Smooth muscle cell (in vitro differentiated cells): ENCODE measurements around the gene AFF1. TPM values are rescaled to one million over a fixed set of nuclear protein-coding genes. Genes with fewer than 3 reads are reported as not detected.

Source experiments
- DNase-seq: peaks from one replicate; lab custom pipeline; 2025; ENCODE audit not compliant: unreplicated experiment; lab: John Stamatoyannopoulos, UW
- H2AFZ ChIP-seq: fragments of 200-600 bp; sonication (generic); 2 replicates; pipeline ENCODE4 v1.6.0; 2016; ENCODE audit warnings: antibody characterized with exemption, low read depth, mild to moderate bottlenecking
- H3F3A ChIP-seq: fragments of 200-600 bp; sonication (generic); 2 replicates; pipeline ENCODE4 v1.6.0; 2017; ENCODE audit warnings: antibody characterized with exemption, low read depth
- H3K27ac ChIP-seq: fragments of 200-600 bp; sonication (generic); 2 replicates; pipeline ENCODE4 v1.5.1; 2016; ENCODE audit warnings: low read depth, mild to moderate bottlenecking
- H3K27me3 ChIP-seq: fragments of 200-600 bp; sonication (generic); 2 replicates; pipeline ENCODE4 v1.6.1; 2016; ENCODE audit warnings: low read depth, mild to moderate bottlenecking
- H3K36me3 ChIP-seq: fragments of 200-600 bp; sonication (generic); 2 replicates; pipeline ENCODE4 v1.5.1; 2016; ENCODE audit warnings: low read depth
- H3K4me1 ChIP-seq: fragments of 200-600 bp; sonication (generic); 2 replicates; pipeline ENCODE4 v1.5.1; 2016; ENCODE audit warnings: low read depth
- H3K4me2 ChIP-seq: fragments of 200-600 bp; sonication (generic); 2 replicates; pipeline ENCODE4 v1.6.0; 2016; ENCODE audit warnings: mild to moderate bottlenecking
- H3K4me3 ChIP-seq: fragments of 200-600 bp; sonication (generic); 2 replicates; pipeline ENCODE4 v1.5.1; 2016; ENCODE audit warnings: mild to moderate bottlenecking
- H3K79me2 ChIP-seq: fragments of 200-600 bp; sonication (generic); 2 replicates; pipeline ENCODE4 v1.6.0; 2016; ENCODE audit warnings: low read depth, mild to moderate bottlenecking
- H3K9ac ChIP-seq: fragments of 200-600 bp; sonication (generic); 2 replicates; pipeline ENCODE4 v1.6.0; 2016; ENCODE audit warnings: low read depth
- H3K9me3 ChIP-seq: fragments of 200-600 bp; sonication (generic); replicated peaks from 2 replicates; pipeline ENCODE4 v1.5.1; 2016; ENCODE audit warnings: low read depth
- H4K20me1 ChIP-seq: fragments of 200-600 bp; sonication (generic); 2 replicates; pipeline ENCODE4 v1.6.0; 2016; ENCODE audit warnings: low read depth
- WGBS: methylation state at CpG from one replicate; pipeline ENCODE4 v1.1.7; 2016; ENCODE audit warnings: low lambda C conversion rate; 5-methylcytosine and 5-hydroxymethylcytosine counted together
- polyA plus RNA-seq: library from polyadenylated mRNA; unstranded; fragments of >200 nt; fragmentation: Nextera tagmentation; extraction: Ambion mirVana; gene quantifications from 2 replicates; pipeline ENCODE4 v1.2.1, GENCODE V29; 2016
- total RNA-seq: library from RNA; depleted of rRNA; stranded (reverse); fragments of >200 nt; gene quantifications from 2 replicates; pipeline ENCODE4 v1.2.3, GENCODE V29; 2014
- TF ChIP-seq, protein P1 (sequence below): fragments of 200-600 bp; sonication (generic); IDR thresholded peaks from 2 replicates; pipeline ENCODE4 v1.5.1; 2017; ENCODE audit warnings: borderline replicate concordance, mild to moderate bottlenecking, antibody characterized with exemption; ENCODE audit not compliant: insufficient read depth, poor library complexity, severe bottlenecking

The AFF1 gene, protein sequence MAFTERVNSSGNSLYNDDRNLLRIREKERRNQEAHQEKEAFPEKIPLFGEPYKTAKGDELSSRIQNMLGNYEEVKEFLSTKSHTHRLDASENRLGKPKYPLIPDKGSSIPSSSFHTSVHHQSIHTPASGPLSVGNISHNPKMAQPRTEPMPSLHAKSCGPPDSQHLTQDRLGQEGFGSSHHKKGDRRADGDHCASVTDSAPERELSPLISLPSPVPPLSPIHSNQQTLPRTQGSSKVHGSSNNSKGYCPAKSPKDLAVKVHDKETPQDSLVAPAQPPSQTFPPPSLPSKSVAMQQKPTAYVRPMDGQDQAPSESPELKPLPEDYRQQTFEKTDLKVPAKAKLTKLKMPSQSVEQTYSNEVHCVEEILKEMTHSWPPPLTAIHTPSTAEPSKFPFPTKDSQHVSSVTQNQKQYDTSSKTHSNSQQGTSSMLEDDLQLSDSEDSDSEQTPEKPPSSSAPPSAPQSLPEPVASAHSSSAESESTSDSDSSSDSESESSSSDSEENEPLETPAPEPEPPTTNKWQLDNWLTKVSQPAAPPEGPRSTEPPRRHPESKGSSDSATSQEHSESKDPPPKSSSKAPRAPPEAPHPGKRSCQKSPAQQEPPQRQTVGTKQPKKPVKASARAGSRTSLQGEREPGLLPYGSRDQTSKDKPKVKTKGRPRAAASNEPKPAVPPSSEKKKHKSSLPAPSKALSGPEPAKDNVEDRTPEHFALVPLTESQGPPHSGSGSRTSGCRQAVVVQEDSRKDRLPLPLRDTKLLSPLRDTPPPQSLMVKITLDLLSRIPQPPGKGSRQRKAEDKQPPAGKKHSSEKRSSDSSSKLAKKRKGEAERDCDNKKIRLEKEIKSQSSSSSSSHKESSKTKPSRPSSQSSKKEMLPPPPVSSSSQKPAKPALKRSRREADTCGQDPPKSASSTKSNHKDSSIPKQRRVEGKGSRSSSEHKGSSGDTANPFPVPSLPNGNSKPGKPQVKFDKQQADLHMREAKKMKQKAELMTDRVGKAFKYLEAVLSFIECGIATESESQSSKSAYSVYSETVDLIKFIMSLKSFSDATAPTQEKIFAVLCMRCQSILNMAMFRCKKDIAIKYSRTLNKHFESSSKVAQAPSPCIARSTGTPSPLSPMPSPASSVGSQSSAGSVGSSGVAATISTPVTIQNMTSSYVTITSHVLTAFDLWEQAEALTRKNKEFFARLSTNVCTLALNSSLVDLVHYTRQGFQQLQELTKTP
- total RNA-seq (17.7 and 22.0 TPM in 2 replicates), polyA plus RNA-seq (6.6 and 12.7 TPM in 2 replicates)

DNA sequence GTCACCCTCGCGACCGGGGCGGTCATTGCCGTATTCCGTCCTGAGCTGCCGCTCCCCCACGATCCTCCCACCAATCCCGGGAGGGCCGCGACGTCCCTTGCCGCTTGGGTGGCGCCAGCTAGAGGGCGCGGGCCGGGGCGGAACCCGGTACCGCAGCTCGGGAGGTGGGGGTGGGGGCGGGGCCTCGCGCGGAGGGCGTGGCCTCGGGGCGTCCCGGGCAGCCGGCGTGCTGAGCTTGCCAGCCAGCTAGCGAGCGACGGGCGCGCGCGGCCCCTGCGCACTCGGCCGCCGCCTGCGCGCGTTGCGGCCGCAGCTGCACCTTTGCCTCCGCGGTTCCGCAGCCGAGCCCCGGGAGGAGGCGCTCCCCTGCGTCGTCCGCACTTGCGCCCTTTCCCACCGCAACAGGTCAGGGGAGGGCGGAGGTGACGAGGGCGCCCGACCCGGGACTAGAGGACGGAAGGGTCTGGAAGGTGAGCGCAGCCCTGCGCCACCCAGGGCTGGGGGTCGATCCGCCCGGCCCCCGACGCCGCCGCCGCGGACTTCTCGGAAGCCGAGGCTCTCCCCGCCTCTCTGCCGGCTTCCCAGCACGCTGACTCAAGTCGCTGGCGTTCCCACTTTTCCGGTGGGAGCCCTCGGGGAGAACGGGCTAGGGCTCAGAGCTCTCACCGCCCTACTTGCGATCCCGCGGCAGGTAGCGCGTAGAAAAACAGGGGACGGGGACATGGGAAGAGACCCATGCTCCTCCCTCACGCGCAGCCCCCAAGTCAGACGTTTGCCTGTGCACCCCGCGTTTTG lies at the start of gene AFF1:
Gene AFF1, plus strand, starts transcription at position 241 of the 795 bp plus-strand sequence. CDS start 13,523 bp downstream, outside the sequence.
- Histone ChIP-seq H3K4me1 (peaks cover 14% of the 10 kb centered on the region), H3K4me2 (peak within 1 kb of the TSS; percentile 89), H3K27ac (peak within 1 kb of the TSS; percentile 84), H3K9ac (peak within 1 kb of the TSS; percentile 77), H3K9me3 (no peaks in the 10 kb centered on the region), H2AFZ (peak within 1 kb of the TSS; percentile 87), H3K79me2 (peaks cover 8% of the 10 kb centered on the region), H4K20me1 (no peaks in the 10 kb centered on the region), H3F3A (no peaks in the 10 kb centered on the region), H3K4me3 (peak within 1 kb of the TSS; percentile 84), H3K27me3 (no peaks in the 10 kb centered on the region), H3K36me3 (no peaks in the 10 kb centered on the region)
- DNase-seq: peak; percentile 82
- TF ChIP-seq, protein P1, sequence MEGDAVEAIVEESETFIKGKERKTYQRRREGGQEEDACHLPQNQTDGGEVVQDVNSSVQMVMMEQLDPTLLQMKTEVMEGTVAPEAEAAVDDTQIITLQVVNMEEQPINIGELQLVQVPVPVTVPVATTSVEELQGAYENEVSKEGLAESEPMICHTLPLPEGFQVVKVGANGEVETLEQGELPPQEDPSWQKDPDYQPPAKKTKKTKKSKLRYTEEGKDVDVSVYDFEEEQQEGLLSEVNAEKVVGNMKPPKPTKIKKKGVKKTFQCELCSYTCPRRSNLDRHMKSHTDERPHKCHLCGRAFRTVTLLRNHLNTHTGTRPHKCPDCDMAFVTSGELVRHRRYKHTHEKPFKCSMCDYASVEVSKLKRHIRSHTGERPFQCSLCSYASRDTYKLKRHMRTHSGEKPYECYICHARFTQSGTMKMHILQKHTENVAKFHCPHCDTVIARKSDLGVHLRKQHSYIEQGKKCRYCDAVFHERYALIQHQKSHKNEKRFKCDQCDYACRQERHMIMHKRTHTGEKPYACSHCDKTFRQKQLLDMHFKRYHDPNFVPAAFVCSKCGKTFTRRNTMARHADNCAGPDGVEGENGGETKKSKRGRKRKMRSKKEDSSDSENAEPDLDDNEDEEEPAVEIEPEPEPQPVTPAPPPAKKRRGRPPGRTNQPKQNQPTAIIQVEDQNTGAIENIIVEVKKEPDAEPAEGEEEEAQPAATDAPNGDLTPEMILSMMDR: peak; percentile 23
- WGBS: under 1% methylated on average over 50 of the region's 97 CpGs

DNA sequence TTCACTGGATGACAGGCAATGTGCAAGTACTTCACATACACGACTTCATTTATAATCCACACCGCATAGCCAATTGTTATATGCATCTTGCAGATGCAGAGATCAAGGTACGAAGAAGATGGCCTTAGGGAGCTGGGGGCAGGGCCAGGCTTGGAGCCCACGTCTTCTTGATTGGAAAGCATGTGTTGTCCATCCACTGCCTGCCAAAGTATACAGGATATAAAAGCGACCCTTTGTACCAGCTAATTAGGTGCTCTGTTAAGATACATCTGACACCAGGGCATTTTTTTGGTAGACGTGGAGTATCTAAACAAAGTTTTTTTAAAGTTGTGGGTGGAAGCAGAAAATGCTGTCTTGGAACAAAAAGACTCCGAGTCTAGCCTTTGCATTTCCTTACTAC lies 44.0 kb upstream of the AFF1 start:
- H4K20me1 ChIP-seq: no peaks in the 10 kb centered on the region
- peak overlapping the region; percentile 95 for H3K4me2 ChIP-seq
- no peaks in the 10 kb centered on the region for H3K9me3 ChIP-seq
- no peak overlapping the region for H3K4me3 ChIP-seq
- H3K36me3 ChIP-seq: no peaks in the 10 kb centered on the region
- peaks cover 7% of the 10 kb centered on the region for H3F3A ChIP-seq
- no peak for DNase-seq
- H3K4me1 ChIP-seq: peaks cover 24% of the 10 kb centered on the region
- 77% methylated on average over 7 of the region's 7 CpGs for WGBS
- H3K79me2 ChIP-seq: no peaks in the 10 kb centered on the region
- peak overlapping the region; percentile 79 for H3K9ac ChIP-seq
- TF ChIP-seq, protein P1: no peak
- no peak overlapping the region for H2AFZ ChIP-seq
- H3K27me3 ChIP-seq: no peaks in the 10 kb centered on the region
- peak overlapping the region; percentile 80 for H3K27ac ChIP-seq

DNA sequence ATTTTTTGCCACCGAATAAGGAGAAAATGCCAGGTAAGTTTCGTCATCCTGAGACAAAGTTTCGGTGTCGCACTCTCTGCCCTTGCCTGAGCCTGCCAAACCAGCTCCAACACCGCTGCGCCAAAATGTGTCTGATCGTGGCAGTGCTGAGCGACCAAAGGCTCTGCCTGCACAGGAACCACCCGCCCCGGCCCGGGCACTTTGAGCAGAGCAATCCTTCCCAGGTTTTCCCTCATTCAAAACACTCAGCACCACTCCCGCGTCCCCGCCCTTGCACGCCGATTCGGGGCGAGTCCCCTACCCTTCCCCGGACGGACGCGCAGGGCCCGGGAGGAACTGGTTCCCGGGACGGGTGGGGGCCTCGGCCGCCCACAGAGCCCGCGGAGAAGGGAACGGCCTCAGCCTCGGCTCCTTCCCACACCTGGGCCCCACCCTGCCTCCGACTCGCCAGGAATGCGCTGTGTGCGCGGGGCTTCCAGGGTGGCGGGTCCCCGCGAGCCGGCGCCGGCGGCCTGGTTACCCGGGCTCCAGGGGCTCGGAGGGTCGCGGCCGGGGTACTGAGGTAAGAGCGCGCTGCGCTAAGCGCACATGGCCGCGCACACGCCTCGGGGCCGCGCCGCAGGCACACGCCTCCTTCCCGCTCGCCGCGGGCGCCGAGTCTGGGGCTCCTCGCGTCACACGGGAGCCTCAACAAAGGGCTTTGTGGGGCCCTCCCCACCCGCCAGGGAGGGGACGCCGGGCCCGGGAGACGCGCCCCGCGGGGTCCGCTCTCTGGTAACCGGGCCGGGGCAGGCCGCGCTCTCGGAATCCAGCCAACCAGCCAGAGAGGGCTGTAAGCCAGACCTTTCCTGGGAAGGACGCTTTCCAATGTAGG lies 42.8 kb upstream of the AFF1 start, which contains the start of gene C4orf36:
Gene C4orf36, minus strand, starts transcription at position 661 of the 874 bp plus-strand sequence. CDS start 902 bp downstream, outside the sequence.
- WGBS: 2% methylated on average over 83 of the region's 84 CpGs
- Histone ChIP-seq H3K4me2 (peak within 1 kb of the TSS; percentile 95), H4K20me1 (no peaks in the 10 kb centered on the region), H3K4me3 (peak within 1 kb of the TSS; percentile 85), H3K9ac (peak within 1 kb of the TSS; percentile 79), H3K4me1 (peaks cover 24% of the 10 kb centered on the region), H3K79me2 (no peaks in the 10 kb centered on the region), H2AFZ (peak within 1 kb of the TSS; percentile 96), H3F3A (peaks cover 7% of the 10 kb centered on the region), H3K27ac (peak within 1 kb of the TSS; percentile 80), H3K9me3 (no peaks in the 10 kb centered on the region), H3K36me3 (no peaks in the 10 kb centered on the region), H3K27me3 (no peaks in the 10 kb centered on the region)
- TF ChIP-seq, protein P1: no peak
- peak; percentile 19 for DNase-seq
